ENCODE results near the gene HTRA3. TPM values are rescaled to one million over a fixed set of nuclear protein-coding genes. Genes with fewer than 3 reads are reported as not detected.
"Not testable (repeated sequence)": the region's sequence is repeated elsewhere in the genome, so short reads cannot be mapped to it uniquely, and the experiment has no call there.

The HTRA3 gene
- total and polyA plus RNA-seq, 2 experiments from 2014 or later, result 3.2 to 5.2 TPM

DNA sequence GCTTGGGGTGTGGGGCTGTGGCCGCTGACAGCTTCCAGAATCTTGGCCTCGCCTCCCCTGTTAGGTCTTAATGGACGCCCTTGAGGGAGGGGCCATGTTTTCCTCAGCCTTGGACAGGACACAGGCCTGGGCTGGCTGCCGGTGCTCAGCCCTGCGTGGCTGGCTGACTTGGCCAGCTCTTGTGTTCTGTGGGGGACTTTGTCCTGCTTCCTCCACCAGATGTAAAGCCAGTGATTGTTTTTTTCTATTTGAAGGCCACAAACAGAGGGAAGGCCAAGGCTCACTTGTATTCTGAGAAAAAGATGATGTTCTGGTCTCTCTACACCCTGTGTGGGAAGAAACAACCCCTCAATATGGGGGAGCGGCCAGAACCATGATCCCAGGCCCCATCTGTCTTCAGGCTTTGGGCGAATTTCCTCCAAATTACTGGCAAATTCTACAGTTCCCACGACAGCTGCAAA, 71.3 kb downstream of the HTRA3 start:
- Histone ChIP-seq H3K9ac (no peak overlapping the region), H3K9me2 (ENCODE audit: insufficient read depth) (no peaks in the 10 kb centered on the region), H3K4me1 (ENCODE audit: insufficient read depth) (no peaks in the 10 kb centered on the region), H3K79me2 (ENCODE audit: insufficient read depth) (no peaks in the 10 kb centered on the region), H3K27me3 (replicated peaks; ENCODE audit: insufficient read depth) (peaks cover 3% of the 10 kb centered on the region; the same call in 1 of the 2 replicates), H3K4me3 (no peak overlapping the region), H4K20me1 (ENCODE audit: insufficient read depth) (no peaks in the 10 kb centered on the region), H3K9me3 (ENCODE audit: low read depth) (no peaks in the 10 kb centered on the region), H3K36me3 (ENCODE audit: low read depth) (no peaks in the 10 kb centered on the region), H3K27ac (no peak overlapping the region), H3K4me2 (ENCODE audit: unreplicated experiment) (no peak overlapping the region), H2AFZ (no peak overlapping the region), H3F3A (ENCODE audit: insufficient read depth) (no peaks in the 10 kb centered on the region)
- no peak for DNase-seq
- no peak for TF ChIP-seq EZH2phosphoT487 (IDR thresholded peaks at IDR 0.05; ENCODE audit: insufficient read depth, low read depth)
- TF ChIP-seq EZH2 (IDR thresholded peaks at IDR 0.05; ENCODE audit: insufficient read depth, poor library complexity, severe bottlenecking), result no peak
- in situ Hi-C loops (cut with MboI), result no loop called here
- WGBS, 2 experiments (ENCODE audit: low coverage in 1 of 2, low lambda C conversion rate in 2 of 2, missing lambda C conversion rate in 2 of 2), result 39 to 42% methylated on average over 8 of the region's 8 CpGs

DNA sequence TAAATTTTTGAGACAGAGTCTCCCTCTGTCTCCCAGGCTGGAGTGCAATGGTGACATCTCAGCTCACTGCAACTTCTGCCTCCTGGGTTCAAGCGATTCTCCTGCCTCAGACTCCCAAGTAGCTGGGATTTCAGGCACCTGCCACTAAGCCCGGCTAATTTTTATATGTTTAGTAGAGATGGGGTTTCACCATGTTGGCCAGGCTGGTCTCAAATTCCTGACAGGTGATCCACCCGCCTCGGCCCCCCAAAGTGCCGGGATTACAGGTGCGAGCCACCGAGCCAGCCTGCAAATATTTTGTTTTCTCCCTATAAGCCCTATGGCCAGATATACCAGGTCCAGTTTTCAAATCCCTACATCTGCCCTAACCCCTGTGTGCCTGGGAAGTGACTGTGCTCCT, 71.7 kb downstream of the HTRA3 start:
- H3K9ac ChIP-seq; H2AFZ ChIP-seq; H3K36me3 ChIP-seq (ENCODE audit: low read depth); H4K20me1 ChIP-seq (ENCODE audit: insufficient read depth); DNase-seq; in situ Hi-C loops (cut with MboI); H3K9me2 ChIP-seq (ENCODE audit: insufficient read depth); H3K4me3 ChIP-seq; H3K4me1 ChIP-seq (ENCODE audit: insufficient read depth); H3K9me3 ChIP-seq (ENCODE audit: low read depth); H3K27ac ChIP-seq; H3K79me2 ChIP-seq (ENCODE audit: insufficient read depth); H3F3A ChIP-seq (ENCODE audit: insufficient read depth); H3K27me3 ChIP-seq (replicated peaks; ENCODE audit: insufficient read depth); H3K4me2 ChIP-seq (ENCODE audit: unreplicated experiment): not testable (repeated sequence)
- WGBS, 2 experiments (ENCODE audit: low coverage in 1 of 2, low lambda C conversion rate in 2 of 2, missing lambda C conversion rate in 2 of 2), result 42 to 45% methylated on average over 7 of the region's 7 CpGs

DNA sequence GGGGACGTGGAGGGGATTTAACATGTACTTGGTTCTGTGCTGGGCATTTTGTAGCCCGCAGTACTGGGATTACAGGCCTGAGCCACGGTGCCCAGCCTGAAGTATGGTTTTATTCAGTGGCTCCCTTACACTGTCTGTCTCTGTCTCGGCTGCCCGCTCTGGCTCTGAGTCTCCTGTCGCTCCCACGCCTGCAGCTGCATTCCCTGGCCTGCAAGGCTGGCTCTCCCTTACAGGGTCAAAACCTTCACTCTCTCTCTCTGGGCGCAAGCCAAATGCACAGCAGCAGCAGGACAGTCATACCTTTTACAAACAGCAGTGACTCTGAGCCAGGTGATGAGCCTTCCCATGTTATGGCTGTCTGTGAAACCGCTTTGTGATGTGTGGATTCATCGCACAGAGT, 72.1 kb downstream of the HTRA3 start:
- TF ChIP-seq EZH2phosphoT487 (IDR thresholded peaks at IDR 0.05; ENCODE audit: insufficient read depth, low read depth) (no peak), EZH2 (IDR thresholded peaks at IDR 0.05; ENCODE audit: insufficient read depth, poor library complexity, severe bottlenecking) (no peak)
- DNase-seq, result no peak
- Histone ChIP-seq H3K9me2 (ENCODE audit: insufficient read depth) (no peaks in the 10 kb centered on the region), H3K9ac (no peak overlapping the region), H4K20me1 (ENCODE audit: insufficient read depth) (no peaks in the 10 kb centered on the region), H3F3A (ENCODE audit: insufficient read depth) (no peaks in the 10 kb centered on the region), H3K9me3 (ENCODE audit: low read depth) (no peaks in the 10 kb centered on the region), H3K4me1 (ENCODE audit: insufficient read depth) (no peaks in the 10 kb centered on the region), H3K4me2 (ENCODE audit: unreplicated experiment) (no peak overlapping the region), H3K27me3 (replicated peaks; ENCODE audit: insufficient read depth) (peaks cover 3% of the 10 kb centered on the region; the same call in 1 of the 2 replicates), H3K79me2 (ENCODE audit: insufficient read depth) (no peaks in the 10 kb centered on the region), H3K4me3 (no peak overlapping the region), H2AFZ (no peak overlapping the region), H3K27ac (no peak overlapping the region), H3K36me3 (ENCODE audit: low read depth) (no peaks in the 10 kb centered on the region)
- 66 to 73% methylated on average over 10 of the region's 10 CpGs for WGBS, 2 experiments (ENCODE audit: low coverage in 1 of 2, low lambda C conversion rate in 2 of 2, missing lambda C conversion rate in 2 of 2)
- in situ Hi-C loops (cut with MboI), result no loop called here

DNA sequence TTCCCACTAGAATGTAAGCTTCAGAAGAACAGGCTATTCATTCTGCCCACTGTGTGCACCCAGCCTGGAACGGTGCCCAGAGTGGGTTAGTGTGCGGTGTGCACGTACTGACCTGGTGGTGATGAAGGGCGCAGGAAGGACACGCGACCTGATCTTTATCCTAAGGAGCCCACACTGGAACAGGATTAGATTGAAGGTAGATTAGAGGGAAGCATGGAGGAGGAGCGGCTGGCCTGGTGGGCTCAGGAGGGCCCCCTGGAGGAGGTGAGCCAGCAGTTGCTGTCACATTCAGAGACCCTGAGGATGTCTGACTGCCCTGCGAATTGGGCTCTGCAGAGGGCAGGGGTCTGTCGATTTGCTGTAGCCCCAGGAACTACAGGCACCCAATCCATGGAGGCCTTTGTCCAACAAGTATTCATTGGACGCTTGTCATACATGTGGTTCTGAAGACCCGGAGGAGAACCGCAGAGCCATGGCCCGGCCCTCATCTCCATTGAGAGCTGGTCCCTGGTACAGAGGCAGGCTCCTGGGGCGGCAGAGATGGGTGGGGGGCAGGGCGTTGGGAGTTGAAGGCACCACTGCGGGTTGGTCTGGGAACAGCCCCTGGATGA, 73.2 kb downstream of the HTRA3 start:
- DNase-seq, result no peak
- Histone ChIP-seq H3K4me2 (ENCODE audit: unreplicated experiment) (no peak overlapping the region), H3K4me1 (ENCODE audit: insufficient read depth) (no peaks in the 10 kb centered on the region), H3K9me2 (ENCODE audit: insufficient read depth) (no peaks in the 10 kb centered on the region), H3K79me2 (ENCODE audit: insufficient read depth) (no peaks in the 10 kb centered on the region), H3K36me3 (ENCODE audit: low read depth) (no peaks in the 10 kb centered on the region), H3K27me3 (replicated peaks; ENCODE audit: insufficient read depth) (peaks cover 3% of the 10 kb centered on the region; the same call in 1 of the 2 replicates), H3F3A (ENCODE audit: insufficient read depth) (no peaks in the 10 kb centered on the region), H3K9ac (no peak overlapping the region), H3K27ac (no peak overlapping the region), H4K20me1 (ENCODE audit: insufficient read depth) (no peaks in the 10 kb centered on the region), H3K4me3 (no peak overlapping the region), H3K9me3 (ENCODE audit: low read depth) (no peaks in the 10 kb centered on the region), H2AFZ (no peak overlapping the region)
- in situ Hi-C loops (cut with MboI), result no loop called here
- no peak for TF ChIP-seq EZH2 (IDR thresholded peaks at IDR 0.05; ENCODE audit: insufficient read depth, poor library complexity, severe bottlenecking)
- TF ChIP-seq EZH2phosphoT487 (IDR thresholded peaks at IDR 0.05; ENCODE audit: insufficient read depth, low read depth), result no peak
- 75 to 77% methylated on average over 15 to 16 of the region's 16 CpGs for WGBS, 2 experiments (ENCODE audit: low coverage in 1 of 2, low lambda C conversion rate in 2 of 2, missing lambda C conversion rate in 2 of 2)

Data from GM23248 (cell line).